HL-60/S4 (cell line): ENCODE data around the gene RPS19.
"Not testable (repeated sequence)": the region's sequence is repeated elsewhere in the genome, so short reads cannot be mapped to it uniquely, and the experiment has no call there.

Source experiments
- in situ Hi-C: fragments of 300-500 bp; cut with MboI; formaldehyde crosslinking; loops from 2 replicates; pipeline ENCODE4 v1.14.3; 2022; ENCODE audit warnings: low sequenced_read_pairs

Gene RPS19

DNA sequence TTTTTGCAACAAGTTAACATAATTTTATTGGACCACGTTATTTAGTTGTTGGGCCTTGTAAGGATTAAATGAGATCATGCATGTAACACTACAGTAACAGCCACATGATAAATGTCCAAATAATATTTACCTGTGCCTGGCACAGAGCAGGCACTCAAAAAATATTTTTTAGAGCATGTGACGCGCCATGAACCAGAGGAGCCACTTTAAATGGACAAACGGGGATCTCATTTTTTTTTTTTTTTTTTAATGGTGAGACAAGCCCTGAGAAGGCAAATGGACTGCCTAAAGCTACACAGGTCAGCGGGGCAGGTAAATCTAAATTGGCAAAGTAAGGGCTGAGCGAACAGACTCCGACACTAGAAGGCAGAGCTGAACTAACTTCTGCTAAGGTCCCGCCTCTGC is 840 bp upstream of the RPS19 start:
- in situ Hi-C loops: no loop called here

DNA sequence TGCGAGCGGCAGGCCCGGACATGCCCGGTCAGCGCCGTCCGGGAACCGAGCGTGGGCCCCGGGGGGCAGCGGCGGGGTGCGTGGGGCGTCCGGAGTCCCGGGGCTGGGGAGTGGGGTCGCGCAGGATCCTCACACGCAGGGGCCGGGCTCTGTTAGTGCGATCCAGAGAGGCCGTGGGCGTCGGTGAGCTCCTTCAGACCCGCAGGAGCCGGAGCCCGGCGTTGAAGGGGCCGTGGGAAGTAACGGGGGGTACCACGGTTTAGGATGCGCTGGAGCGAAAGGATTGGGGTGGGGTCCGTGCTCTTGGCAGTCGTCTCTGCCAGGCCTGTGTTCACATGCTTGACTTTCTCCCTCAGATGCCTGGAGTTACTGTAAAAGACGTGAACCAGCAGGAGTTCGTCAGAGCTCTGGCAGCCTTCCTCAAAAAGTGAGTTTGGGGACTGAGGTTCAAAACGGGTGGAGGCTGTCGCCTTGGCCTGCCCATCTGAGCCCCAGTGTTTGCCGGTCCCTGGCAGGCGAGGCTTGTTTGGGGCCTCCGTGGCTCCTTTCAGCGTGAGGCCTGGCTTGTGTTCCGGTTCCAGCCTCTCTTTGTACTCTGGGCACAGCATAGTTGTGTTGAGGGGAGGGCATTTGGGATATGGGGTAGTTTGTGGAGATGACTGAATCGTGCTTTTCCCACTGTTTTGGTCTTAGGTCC is 512 bp downstream of the RPS19 start:
- in situ Hi-C loops: loop anchor here (5.0 kb wide), 1 partner anchor 87 kb away; no protein-coding TSS in a partner anchor

DNA sequence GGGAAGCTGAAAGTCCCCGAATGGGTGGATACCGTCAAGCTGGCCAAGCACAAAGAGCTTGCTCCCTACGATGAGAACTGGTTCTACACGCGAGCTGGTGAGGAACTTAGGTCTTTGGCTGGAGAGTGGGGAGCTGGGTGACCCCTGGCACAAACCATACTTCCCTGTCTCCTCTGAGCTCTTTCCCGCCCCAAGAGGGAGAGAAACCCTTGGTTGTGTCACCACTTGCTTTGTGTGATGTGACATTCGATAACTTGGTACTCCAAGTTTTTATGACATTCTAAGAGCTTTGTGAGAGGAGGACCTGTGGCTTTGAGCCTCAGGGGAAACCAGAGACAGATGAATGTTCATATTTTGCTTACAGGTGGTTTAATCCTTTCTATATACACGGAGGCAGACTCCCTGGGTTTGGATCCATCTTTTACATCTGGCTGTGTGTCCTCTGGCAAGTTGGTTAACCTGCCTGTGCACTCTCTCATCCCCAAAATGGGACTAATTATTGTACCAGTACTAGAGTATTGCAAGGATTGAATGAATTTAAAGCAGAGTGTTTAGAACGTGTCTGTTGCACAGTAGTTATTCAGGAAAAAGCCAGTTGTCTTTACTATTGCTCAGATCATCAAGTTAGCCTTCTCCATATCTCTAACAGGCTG is 1.2 kb downstream of the RPS19 start:
- in situ Hi-C loops: loop anchor here (5.0 kb wide), 1 partner anchor 86 kb away; no protein-coding TSS in a partner anchor

DNA sequence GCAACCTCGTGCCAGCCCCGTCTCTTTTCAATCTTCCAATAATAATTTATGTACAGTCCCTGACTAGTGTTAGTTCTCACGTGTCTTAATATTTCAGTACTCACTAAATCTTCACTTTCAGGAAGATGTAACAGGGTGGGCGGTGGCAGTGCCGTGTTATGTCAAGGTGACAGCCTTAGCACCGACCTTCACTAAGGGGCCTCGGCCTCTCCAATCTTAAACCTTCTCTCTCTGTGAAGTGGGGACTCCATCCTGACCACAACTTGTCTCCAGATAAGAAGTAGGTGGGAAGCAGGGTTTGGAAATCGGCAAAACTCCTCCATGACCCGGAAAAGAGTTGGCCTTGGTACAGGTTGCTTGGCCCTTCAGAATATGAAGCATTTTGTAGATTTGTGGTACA is 1.8 kb downstream of the RPS19 start:
- in situ Hi-C loops: loop anchor here (5.0 kb wide), 1 partner anchor 85 kb away; no protein-coding TSS in a partner anchor

DNA sequence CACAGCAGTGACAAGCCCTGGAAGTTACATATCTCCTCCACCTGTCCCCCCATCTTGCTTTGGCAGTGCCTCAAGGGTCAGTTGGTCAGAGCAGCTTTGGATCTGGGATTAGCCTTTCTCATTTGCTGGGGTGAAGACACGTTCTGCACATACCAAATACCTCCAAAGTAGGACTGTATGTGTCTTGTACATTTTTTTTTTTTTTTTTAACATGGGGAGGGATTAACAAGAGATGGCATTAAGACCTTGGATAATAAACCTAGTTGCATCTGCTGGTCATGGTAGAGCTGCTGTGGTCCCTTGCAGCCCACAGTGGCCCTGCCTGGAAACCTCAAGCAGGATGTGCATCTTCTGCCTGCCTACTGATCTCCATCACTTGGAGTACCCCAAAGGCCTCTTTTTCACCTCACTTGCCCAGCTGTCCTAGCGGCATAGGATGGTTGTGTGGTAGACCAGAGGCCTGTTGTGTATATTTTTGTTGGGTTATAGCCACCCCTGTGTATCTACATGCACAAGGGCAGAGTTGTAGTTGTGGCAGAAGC is 2.5 kb downstream of the RPS19 start:
- in situ Hi-C loops: loop anchor here (5.0 kb wide), 1 partner anchor 85 kb away; no protein-coding TSS in a partner anchor

DNA sequence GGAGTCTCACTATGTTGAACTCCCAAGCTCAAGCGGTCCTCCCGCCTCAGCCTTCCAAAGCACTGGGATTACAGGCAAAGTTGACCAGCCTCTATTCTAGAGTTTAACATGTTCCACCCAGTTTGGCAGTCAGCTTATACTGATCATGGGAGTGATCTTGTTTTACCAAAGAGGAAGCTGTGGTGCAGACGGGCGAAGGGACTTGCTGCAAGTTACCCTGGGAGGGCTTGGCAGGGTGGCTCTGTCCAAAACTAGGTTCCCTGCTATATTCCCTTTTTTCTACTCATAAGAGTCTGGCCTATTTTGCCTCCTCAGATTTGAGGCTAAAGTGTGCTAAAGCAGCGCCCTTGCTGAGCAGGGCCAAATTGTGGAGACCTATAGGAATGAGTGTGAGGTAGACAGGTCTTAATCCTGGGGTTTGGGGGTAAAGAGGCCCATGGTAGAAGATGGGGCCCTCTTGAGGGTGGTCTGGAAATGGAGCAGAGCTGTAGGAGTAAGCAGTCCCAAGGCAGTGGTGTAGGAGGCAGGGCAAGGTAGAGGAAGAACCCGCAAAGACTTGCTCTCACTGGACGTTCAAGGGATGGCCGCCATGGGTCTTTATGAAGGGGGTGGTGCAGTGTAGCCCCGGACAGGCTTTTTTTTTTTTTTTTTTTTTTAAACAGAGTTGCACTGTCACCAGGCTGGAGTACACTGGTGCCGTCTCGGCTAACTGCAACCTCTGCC is 3.3 kb downstream of the RPS19 start:
- in situ Hi-C loops: loop anchor here (5.0 kb wide), 1 partner anchor 84 kb away; no protein-coding TSS in a partner anchor

DNA sequence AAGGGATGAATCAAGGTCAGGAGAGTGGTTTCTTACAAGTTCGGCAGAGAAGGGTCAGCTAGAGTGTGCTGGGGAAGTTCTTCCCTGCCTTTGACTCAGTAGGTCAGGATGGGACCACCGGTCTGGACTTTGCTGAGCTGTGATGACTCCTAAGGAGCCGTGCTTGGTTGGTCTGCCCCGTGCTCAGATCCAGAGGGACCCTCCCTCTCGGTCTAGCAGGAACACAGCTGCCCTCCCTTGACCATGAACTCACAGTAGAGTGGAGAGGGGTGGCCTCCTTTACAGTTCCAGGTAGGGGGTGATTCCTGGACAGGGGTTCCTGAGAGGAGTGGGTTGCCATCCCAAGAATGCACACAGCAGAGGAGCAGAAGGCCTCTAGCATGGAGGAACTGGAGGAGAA is 4.3 kb downstream of the RPS19 start:
- in situ Hi-C loops: loop anchor here (5.0 kb wide), 1 partner anchor 83 kb away; no protein-coding TSS in a partner anchor

DNA sequence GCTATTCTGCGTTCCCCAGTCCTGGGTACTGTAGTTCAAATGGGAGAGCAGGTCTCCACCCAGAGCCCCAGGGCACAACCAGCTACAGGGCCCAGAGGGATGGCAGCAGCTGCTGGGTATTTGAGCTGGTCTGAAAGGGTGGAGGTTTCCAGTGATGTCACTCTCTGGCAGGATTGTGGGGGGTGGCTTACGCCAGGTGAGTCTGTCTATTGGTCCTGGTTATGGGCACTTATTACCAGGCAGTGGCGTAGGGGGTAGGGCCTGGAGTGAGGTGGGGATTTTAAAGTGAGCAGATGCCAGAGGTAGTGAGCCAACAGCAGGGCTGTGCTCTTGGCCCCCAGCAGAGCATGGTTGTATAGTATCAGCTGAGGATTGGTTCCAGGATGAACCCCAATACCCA is 6.2 kb downstream of the RPS19 start:
- in situ Hi-C loops: no loop called here

DNA sequence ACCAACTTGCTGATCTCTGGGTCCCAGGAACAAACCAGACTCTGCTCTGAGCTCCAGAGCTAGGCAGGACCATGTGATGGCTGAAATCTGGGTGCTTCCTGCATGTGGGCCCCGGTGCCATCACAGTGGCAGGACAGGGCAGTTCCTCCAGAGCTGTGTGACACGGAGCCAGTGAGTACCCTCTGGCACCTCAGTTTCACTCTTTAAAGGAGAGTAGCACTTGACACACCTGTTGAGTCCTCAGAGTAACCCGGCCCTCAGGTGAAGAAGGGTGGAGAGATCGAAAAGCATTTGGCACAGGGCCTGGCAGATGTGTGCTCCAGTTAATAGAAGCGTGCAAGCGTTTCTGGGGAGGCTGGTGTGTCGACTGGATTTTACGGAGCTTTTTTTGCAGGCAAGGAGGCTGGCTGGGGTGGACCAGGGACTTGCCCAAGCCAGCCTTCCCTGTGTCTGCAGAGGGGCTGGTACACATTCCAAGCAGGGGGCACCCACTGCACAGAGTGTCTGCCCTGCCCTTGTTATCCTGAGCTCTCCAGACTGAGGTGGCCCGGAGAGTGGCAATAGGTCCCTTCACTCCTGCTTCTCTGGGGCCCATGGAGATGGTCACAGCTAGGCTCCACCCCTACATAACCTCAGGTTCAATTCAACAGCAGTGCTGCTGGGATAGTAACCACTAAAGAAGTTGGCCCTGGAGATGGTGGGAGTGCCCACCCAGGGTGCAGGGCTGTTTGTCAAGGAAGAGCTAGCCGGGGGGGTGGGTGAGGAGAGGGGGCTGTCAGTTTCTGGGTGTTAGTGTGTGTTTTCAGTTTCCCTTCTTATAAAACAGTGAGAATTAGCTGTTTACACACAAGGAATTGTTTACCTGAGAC is 8.3 kb downstream of the RPS19 start:
- in situ Hi-C loops: no loop called here

DNA sequence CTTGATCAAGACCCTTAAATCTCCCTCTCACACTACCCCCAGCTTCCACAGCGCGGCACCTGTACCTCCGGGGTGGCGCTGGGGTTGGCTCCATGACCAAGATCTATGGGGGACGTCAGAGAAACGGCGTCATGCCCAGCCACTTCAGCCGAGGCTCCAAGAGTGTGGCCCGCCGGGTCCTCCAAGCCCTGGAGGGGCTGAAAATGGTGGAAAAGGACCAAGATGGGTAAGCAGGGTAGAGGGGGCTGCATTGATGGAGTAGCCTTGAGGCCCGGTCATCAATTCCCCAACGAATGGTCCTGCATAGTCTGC is 8.9 kb downstream of the RPS19 start:
- in situ Hi-C loops: no loop called here

DNA sequence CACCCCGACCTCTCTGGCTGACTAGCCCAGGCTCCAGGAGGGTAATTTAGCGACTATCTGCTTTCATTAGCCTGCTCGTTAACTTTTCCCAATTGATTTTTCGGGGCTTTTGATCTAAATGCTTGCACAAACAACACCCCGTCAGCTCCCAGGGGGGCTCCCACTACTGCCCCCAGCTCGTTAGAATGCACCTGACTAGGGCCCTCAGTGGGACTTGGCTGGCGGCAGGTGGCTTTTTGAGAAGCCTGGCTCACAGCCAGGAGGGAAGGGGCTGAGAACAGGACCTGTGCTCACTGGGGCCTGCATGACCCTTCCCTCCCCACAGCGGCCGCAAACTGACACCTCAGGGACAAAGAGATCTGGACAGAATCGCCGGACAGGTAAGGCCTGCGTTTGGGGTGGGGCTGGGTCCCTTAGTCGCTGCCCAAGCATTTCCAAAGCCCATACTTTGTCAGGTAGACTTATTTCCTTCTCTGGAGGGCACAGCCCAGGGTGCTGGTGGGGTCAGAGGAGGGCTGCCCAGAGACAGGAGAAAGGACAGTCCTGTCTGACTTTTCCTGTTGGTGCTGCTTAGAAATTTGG is 9.4 kb downstream of the RPS19 start:
- in situ Hi-C loops: no loop called here

DNA sequence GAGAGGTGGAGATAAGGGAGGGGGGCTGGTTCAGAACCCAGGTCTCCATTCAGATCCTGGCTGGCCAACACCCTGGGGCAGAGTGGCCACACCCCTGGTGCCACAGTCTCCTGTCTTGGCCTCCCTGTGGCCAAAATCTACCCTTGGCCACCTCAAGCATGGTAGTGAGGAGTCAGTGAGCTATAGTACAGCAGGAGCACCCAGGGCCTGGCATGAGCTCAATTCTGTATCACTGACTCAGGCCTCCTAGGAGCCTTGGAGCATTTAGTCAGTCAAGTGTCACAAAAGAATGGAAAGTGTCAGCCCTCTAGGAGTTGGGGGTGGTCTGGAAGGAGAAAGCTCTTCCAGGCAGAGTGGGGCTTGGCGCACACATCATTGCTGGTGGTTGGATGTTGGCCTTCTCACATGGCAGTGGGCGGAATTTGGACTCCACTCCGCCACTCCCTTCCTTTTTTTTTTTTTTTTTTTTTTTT is 10.4 kb downstream of the RPS19 start:
- in situ Hi-C loops: no loop called here

DNA sequence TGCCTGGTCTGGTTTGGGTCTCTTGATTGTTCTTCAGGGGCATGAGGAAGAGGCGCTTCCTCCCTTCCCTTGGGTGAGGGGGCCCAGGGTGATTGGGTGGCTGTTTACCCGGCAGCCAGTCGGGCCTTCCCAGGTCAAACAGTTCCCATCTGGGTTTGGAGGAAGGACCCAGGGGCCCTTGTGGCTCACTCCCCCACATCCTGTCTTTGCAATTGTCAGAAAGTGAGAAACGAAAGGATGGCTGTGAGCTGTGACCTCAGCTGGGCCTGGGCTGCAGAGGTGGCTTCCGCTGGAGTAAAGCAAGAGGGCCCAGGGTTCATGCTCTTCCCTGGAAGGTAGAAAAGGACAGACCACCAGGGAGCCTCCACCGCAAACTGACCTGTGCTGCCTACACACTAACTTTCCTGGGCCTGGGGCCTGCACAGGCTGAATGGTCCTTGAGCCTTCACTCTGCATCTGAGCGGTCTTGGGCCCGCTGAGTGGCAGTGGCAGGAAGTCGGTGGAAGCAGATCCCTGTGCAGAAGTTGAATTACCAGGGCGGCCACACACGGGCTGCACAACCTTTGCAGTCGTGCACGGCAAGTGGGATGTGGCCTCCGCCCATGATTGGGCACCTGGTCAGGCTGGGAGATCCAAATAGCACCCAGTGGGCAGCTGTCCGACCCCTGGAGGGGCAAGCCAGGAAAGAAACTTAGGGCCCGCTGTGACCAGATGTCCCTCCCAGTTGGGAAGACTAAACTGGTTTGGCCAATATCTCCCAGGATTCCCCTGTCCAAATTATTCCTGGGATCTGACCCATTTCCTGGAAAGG is 11.7 kb downstream of the RPS19 start:
- in situ Hi-C loops: no loop called here

DNA sequence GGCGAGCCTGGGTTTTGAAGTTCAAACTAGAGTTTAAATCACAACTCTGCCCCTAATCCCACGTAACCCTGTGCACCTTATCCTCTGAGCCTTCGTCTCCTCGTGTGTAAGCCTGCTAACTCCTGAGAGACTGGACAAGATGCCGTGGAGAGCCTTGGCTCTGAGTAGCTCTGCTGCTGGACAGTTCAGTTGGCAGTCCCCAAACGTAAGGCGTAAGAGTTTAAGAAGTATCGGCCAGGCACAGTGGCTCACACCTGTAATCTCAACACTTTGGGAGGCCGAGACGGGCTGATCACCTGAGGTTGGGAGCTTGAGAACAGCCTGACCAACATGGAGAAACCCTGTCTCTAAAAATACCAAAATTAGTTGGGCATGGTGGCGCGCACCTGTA is 12.3 kb downstream of the RPS19 start:
- in situ Hi-C loops: no loop called here

DNA sequence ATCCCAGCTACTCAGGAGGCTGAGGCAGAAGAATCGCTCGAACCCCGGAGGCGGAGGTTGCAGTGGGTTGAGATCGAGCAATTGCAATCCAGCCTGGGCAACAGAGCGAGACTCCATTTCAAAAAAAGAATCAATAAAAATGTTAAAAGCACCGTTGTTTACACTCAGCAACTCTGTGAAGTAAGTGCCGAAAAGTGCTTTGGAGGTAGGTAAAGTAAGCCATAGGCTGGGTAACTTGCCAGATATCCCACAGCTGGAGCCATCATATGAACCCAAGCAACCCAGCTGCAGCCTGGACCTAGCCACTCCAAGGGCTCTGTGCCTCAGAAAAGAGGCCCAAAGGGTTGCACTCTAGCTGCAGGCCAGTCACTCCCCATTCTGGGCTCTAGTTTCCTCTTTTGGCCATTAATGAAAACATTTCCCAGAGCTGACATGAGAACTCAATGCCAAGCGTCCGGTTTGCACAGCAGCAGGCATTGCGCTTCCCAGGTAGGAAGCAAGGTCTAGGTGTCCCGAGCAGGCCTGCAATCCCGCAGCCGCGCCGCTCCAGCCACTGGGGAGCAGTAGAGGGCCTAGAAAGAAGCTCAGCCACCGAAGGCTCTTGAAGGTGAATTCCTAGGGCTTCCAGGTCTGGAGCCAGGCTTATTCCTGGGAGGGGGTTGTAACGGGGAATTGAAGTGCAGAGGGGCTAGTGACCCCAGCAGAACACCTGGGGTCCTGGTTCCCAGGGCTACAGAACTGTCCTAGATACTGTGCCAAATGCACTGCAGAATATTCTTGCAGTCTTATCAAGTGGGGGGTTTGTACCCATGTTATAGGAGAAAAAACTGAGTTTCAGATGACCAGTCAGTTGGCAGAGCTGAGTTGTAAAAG is 13.0 kb downstream of the RPS19 start:
- in situ Hi-C loops: no loop called here

DNA sequence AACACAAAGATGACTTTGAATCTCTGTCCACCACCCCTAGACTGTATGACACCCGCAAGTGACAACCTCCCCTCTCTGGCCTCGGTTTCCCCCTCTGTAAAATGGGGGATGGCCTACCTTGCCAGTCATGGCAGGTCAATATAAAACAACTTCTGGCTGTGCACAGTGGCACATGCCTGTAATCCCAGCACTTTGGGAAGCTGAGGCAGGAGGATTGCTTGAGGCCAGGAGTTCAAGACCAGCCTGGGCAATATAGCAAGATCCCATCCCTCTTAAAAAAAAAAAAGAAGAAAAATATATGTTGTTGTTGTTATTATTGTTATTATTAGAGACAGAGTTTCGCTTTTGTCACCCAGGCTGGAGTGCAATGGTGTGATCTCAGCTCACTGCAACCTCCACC is 15.9 kb downstream of the RPS19 start:
- in situ Hi-C loops: not testable (repeated sequence)

DNA sequence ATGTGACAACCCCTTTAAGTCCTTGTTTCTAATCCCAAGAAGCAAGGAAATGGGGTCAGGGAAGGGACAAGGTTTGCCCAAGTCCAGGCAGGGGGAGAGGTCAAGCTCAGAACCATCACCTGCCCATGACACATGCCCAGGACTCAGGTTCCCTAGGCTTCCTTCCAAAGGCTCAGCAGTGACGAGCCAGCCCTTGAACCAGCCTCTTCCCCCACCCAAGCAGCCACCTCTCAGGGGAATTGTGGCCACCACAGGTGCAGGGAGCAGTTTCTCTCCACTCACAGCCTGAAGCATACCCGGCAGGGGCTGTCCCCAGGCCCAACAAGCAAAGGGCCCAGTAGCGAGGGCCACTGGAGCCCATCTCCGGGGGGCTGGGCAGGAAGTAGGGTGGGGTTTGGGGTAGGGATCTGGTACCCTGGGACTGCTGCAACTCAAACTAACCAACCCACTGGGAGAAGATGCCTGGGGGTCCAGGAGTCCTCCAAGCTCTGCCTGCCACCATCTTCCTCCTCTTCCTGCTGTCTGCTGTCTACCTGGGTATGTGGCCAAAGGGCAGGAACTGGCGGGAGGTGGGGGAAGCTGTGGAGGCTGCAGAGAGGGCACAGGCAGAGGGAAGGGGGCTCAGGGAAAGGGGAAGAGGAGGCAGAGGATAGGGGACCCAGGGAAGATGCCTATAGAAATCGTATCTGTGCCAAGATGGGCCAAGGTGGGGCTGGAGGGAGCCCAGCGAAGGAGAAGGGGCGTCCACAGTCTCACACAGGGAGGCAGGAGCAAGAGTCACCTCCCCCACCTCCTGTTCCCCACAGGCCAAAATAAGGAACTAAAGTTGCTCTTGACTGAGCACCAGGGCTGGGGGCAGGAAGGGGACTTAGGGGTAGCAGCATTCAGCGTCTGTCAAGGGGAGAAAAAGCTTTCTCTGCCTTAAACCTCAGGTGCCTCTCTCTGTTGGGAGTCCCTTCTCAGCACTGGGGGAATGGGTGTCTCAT is 17.1 kb downstream of the RPS19 start, which contains the start of gene CD79A:
CD79A (plus strand) TSS at position 433 of the 986 bp plus-strand sequence; CDS start at position 459, 26 bp downstream.
- in situ Hi-C loops: no loop called here
